CD4-positive, alpha-beta memory T cell (primary cell): ENCODE results near the gene IL10RB. TPM values are rescaled to one million over a fixed set of nuclear protein-coding genes. Genes with fewer than 3 reads are reported as not detected.
"Not testable (repeated sequence)": the region's sequence is repeated elsewhere in the genome, so short reads cannot be mapped to it uniquely, and the experiment has no call there.

Experiments
- CTCF ChIA-PET: fragments of 350-600 bp; sonication (Branson Sonifier 250); formaldehyde crosslinking; loops from one replicate; lab custom pipeline; 2021; ENCODE audit warnings: inconsistent platforms; ENCODE audit not compliant: partially characterized antibody; lab: Charles Lee
- POLR2A ChIA-PET: fragments of 350-600 bp; sonication (Branson Sonifier 250); formaldehyde crosslinking; loops from one replicate; lab custom pipeline; 2021; ENCODE audit not compliant: partially characterized antibody; lab: Charles Lee
- DNase-seq, 5 donors: peaks; one replicate each; pipeline versions ENCODE4 v3.0.0 to v3.0.0-alpha.2; 2020 to 2022; ENCODE audit warnings: mixed read lengths in 1 of 5
- H3K27ac ChIP-seq: one replicate; pipeline ENCODE4 v1.7.0; 2013; ENCODE audit warnings: low read depth, low read length
- H3K27me3 ChIP-seq: 2 replicates; pipeline ENCODE4 v1.7.0; 2013; ENCODE audit warnings: mild to moderate bottlenecking, low read length, moderate library complexity; ENCODE audit not compliant: insufficient read depth
- H3K36me3 ChIP-seq: 2 replicates; pipeline ENCODE4 v1.7.0; 2013; ENCODE audit warnings: mild to moderate bottlenecking, low read length, moderate library complexity; ENCODE audit not compliant: insufficient read depth
- H3K4me1 ChIP-seq: 2 replicates; pipeline ENCODE4 v1.7.0; 2013; ENCODE audit warnings: mild to moderate bottlenecking, low read length, moderate library complexity; ENCODE audit not compliant: insufficient read depth
- H3K4me3 ChIP-seq, 2 donors: one replicate each; pipeline ENCODE4 v1.7.0; 2013; ENCODE audit warnings: low read length in 2 of 2, mild to moderate bottlenecking in 1 of 2
- H3K9me3 ChIP-seq, 2 donors: one replicate each; pipeline ENCODE4 v1.7.0; 2013; ENCODE audit warnings: low read length in 2 of 2, control low read depth in 1 of 2; ENCODE audit not compliant: control insufficient read depth in 1 of 2
- H3K27ac Mint-ChIP-seq, 7 donors: one replicate each; pipeline ENCODE4 v1.8.0; 2020 to 2021; ENCODE audit warnings: mixed read lengths in 7 of 7, mild to moderate bottlenecking in 6 of 7, inconsistent platforms in 3 of 7, moderate library complexity in 3 of 7
- H3K27me3 Mint-ChIP-seq, 2 donors: one replicate each; pipeline ENCODE4 v1.8.0; 2020 to 2021; ENCODE audit warnings: mixed read lengths in 2 of 2
- H3K36me3 Mint-ChIP-seq, 2 donors: one replicate each; pipeline ENCODE4 v1.8.0; 2020 to 2021; ENCODE audit warnings: mixed read lengths in 2 of 2, inconsistent platforms in 1 of 2, mild to moderate bottlenecking in 1 of 2
- H3K4me1 Mint-ChIP-seq, 4 donors: one replicate each; pipeline ENCODE4 v1.8.0; 2020 to 2021; ENCODE audit warnings: mixed read lengths in 4 of 4, mild to moderate bottlenecking in 1 of 4
- H3K4me3 Mint-ChIP-seq, 8 donors: one replicate each; pipeline ENCODE4 v1.8.0; 2020 to 2021; ENCODE audit warnings: mixed read lengths in 8 of 8, mild to moderate bottlenecking in 7 of 8, moderate library complexity in 6 of 8, inconsistent platforms in 3 of 8
- H3K9me3 Mint-ChIP-seq, 8 donors: one replicate each; pipeline ENCODE4 v1.8.0; 2020 to 2021; ENCODE audit warnings: mixed read lengths in 8 of 8, mild to moderate bottlenecking in 5 of 8, inconsistent platforms in 3 of 8, moderate library complexity in 1 of 8
- intact Hi-C: fragments of 100-400 bp; cut with micrococcal nuclease; formaldehyde crosslinking; loops from one replicate; pipeline ENCODE4 v1.15.1; 2023
- polyA plus RNA-seq, 2 donors: library from polyadenylated mRNA; unstranded; fragments of 300-500 nt; fragmentation: Illumina TruSeq; gene quantifications; one replicate each; pipeline ENCODE4 v1.2.3, GENCODE V29; 2021
- total RNA-seq, 2 experiments: library from RNA; stranded (reverse); gene quantifications; one replicate each; pipeline ENCODE4 v1.2.3, GENCODE V29; 2021

Gene IL10RB
- total RNA-seq (10 to 100 TPM; 30.6 to 36.4 TPM), polyA plus RNA-seq (10 to 100 TPM; 53.3 to 61.8 TPM)

GRCh38 chr21:33266050-33266788 is at the start of gene IL10RB:
Gene IL10RB (plus strand): TSS chr21:33266367. CDS start chr21:33266466, 99 bp downstream.
- Histone ChIP-seq H3K36me3 (peaks cover 10% of the 10 kb centered on the region), H3K4me1 (peaks cover 59% of the 10 kb centered on the region), H3K27me3 (no peaks in the 10 kb centered on the region), H3K27ac (peak within 1 kb of the TSS; percentile 80), H3K9me3 (no peaks in the 10 kb centered on the region), H3K4me3 (peak within 1 kb of the TSS; percentile 54 to 79)
- peak; percentile 61 to 77 (median 68) for DNase-seq
- CTCF ChIA-PET = interaction anchor here (0.9 to 3.9 kb wide), 11 partner anchors 28 to 179 kb away, joined by 3 to 20 read pairs (median 4); no protein-coding TSS in a partner anchor
- Mint-ChIP-seq H3K9me3 (peaks cover 0 to 4% (median 0%) of the 10 kb centered on the region in 8 donors), H3K27ac (peak within 1 kb of the TSS; percentile 92 to 97 (median 95)), H3K36me3 (peaks cover 21 to 53% of the 10 kb centered on the region in 2 donors), H3K4me1 (peaks cover 38 to 74% (median 50%) of the 10 kb centered on the region in 4 donors), H3K4me3 (peak within 1 kb of the TSS; percentile 93 to 99 (median 96)), H3K27me3 (no peaks in the 10 kb centered on the region)
- intact Hi-C loops = loop anchor here (1.0 to 5.0 kb wide), 4 partner anchors 35 to 96 kb away; partner anchors contain the start of gene IFNAR1
- POLR2A ChIA-PET = interaction anchor here (0.6 to 4.8 kb wide), 28 partner anchors 8 to 213 kb away, joined by 3 to 36 read pairs (median 7); partner anchors contain the start of genes IFNAR1, IFNAR2 and TMEM50B

GRCh38 chr21:33217138-33217520 is 49.0 kb upstream of the IL10RB start:
- Histone ChIP-seq H3K9me3 (no peaks in the 10 kb centered on the region), H3K36me3 (no peaks in the 10 kb centered on the region), H3K4me3 (no peak overlapping the region), H3K4me1 (peaks cover 76% of the 10 kb centered on the region), H3K27ac (no peak overlapping the region), H3K27me3 (no peaks in the 10 kb centered on the region)
- Mint-ChIP-seq H3K27ac (peak overlapping the region in 4 of 7 donors; percentile 39 to 92 (median 72)), H3K4me3 (peak overlapping the region in 2 of 8 donors; percentile 1 to 72), H3K9me3 (peaks cover 0 to 4% (median 0%) of the 10 kb centered on the region in 8 donors), H3K36me3 (peaks cover 4 to 5% of the 10 kb centered on the region in 2 donors), H3K27me3 (no peaks in the 10 kb centered on the region), H3K4me1 (peaks cover 59 to 85% (median 76%) of the 10 kb centered on the region in 4 donors)
- CTCF ChIA-PET = no interaction called here
- no peak for DNase-seq
- POLR2A ChIA-PET = interaction anchor here (1.1 to 2.7 kb wide), 3 partner anchors 16 to 144 kb away, joined by 5 to 7 read pairs (median 6); no protein-coding TSS in a partner anchor
- intact Hi-C loops = no loop called here

- H3K36me3 ChIP-seq = no peaks in the 10 kb centered on the region
- H3K9me3 ChIP-seq = no peaks in the 10 kb centered on the region
- no peaks in the 10 kb centered on the region for H3K27me3 ChIP-seq
- H3K4me1 Mint-ChIP-seq = peaks cover 39 to 63% (median 55%) of the 10 kb centered on the region in 4 donors
- intact Hi-C loops = no loop called here
- no peak for DNase-seq
- H3K4me1 ChIP-seq = peaks cover 54% of the 10 kb centered on the region
- peak overlapping the region; percentile 14 to 82 (median 53) for H3K27ac Mint-ChIP-seq
- H3K27me3 Mint-ChIP-seq = no peaks in the 10 kb centered on the region
- no peak overlapping the region for H3K4me3 ChIP-seq
- H3K9me3 Mint-ChIP-seq = peaks cover 0 to 4% (median 2%) of the 10 kb centered on the region in 8 donors
- CTCF ChIA-PET = interaction anchor here (0.8 to 1.7 kb wide), 2 partner anchors 142 to 143 kb away, joined by 3 to 7 read pairs; no protein-coding TSS in a partner anchor
- POLR2A ChIA-PET = interaction anchor here (1.4 to 2.7 kb wide), 5 partner anchors 11 to 142 kb away, joined by 4 to 7 read pairs (median 5); partner anchors contain the start of genes IFNAR1, IFNAR2 and IL10RB
- H3K27ac ChIP-seq = no peak overlapping the region
- H3K4me3 Mint-ChIP-seq = peak overlapping the region in 4 of 8 donors; percentile 6 to 67 (median 36)
- peaks cover 4 to 6% of the 10 kb centered on the region in 2 donors for H3K36me3 Mint-ChIP-seq
Observed at GRCh38 chr21:33219300-33219699, 46.9 kb upstream of the IL10RB start.

- Histone ChIP-seq H3K27me3 (no peaks in the 10 kb centered on the region), H3K4me1 (peaks cover 48% of the 10 kb centered on the region), H3K4me3 (no peak overlapping the region), H3K27ac (no peak overlapping the region), H3K9me3 (no peaks in the 10 kb centered on the region), H3K36me3 (no peaks in the 10 kb centered on the region)
- Mint-ChIP-seq H3K36me3 (peaks cover 4 to 6% of the 10 kb centered on the region in 2 donors), H3K27ac (peak overlapping the region in 4 of 7 donors; percentile 13 to 69 (median 41)), H3K4me3 (peak overlapping the region in 1 of 8 donors; percentile 31), H3K4me1 (peaks cover 35 to 57% (median 50%) of the 10 kb centered on the region in 4 donors), H3K9me3 (peaks cover 0 to 4% (median 2%) of the 10 kb centered on the region in 8 donors), H3K27me3 (no peaks in the 10 kb centered on the region)
- ChIA-PET CTCF (interaction anchor here (1.7 kb wide), 1 partner anchor 141 kb away, joined by 7 read pairs; no protein-coding TSS in a partner anchor), POLR2A (interaction anchor here (0.7 to 2.7 kb wide), 5 partner anchors 10 to 142 kb away, joined by 3 to 6 read pairs (median 4); partner anchors contain the start of gene IL10RB)
- intact Hi-C loops = no loop called here
- peak in 1 of 5 donors; percentile 34 for DNase-seq
Observed at GRCh38 chr21:33219954-33220353, 46.2 kb upstream of the IL10RB start.

- H3K27ac ChIP-seq, H3K27me3 ChIP-seq, DNase-seq, H3K9me3 Mint-ChIP-seq, H3K4me3 ChIP-seq, H3K9me3 ChIP-seq, H3K27me3 Mint-ChIP-seq, H3K27ac Mint-ChIP-seq, H3K36me3 Mint-ChIP-seq, H3K4me1 ChIP-seq, H3K36me3 ChIP-seq, H3K4me3 Mint-ChIP-seq, intact Hi-C loops: not testable (repeated sequence)
- ChIA-PET POLR2A (interaction anchor here (1.3 kb wide), 1 partner anchor 18 kb away, joined by 4 read pairs; no protein-coding TSS in a partner anchor), CTCF (interaction anchor here (2.7 kb wide), 1 partner anchor 136 kb away, joined by 9 read pairs; no protein-coding TSS in a partner anchor)
- peaks cover 6 to 13% (median 10%) of the 10 kb centered on the region in 4 donors for H3K4me1 Mint-ChIP-seq
Observed at GRCh38 chr21:33225376-33225775, 40.8 kb upstream of the IL10RB start.

GRCh38 chr21:33228455-33228854 is 37.7 kb upstream of the IL10RB start:
- no peak for DNase-seq
- Mint-ChIP-seq H3K27me3 (no peaks in the 10 kb centered on the region), H3K4me3 (peak overlapping the region in 5 of 8 donors; percentile 40 to 89 (median 63)), H3K4me1 (peaks cover 21 to 34% (median 25%) of the 10 kb centered on the region in 4 donors), H3K36me3 (peaks cover 8 to 24% of the 10 kb centered on the region in 2 donors), H3K9me3 (no peaks in the 10 kb centered on the region), H3K27ac (peak overlapping the region in 3 of 7 donors; percentile 31 to 96 (median 35))
- H3K4me1 ChIP-seq = peaks cover 26% of the 10 kb centered on the region
- no peaks in the 10 kb centered on the region for H3K27me3 ChIP-seq
- POLR2A ChIA-PET = interaction anchor here (0.6 to 4.9 kb wide), 4 partner anchors 9 to 133 kb away, joined by 3 to 33 read pairs (median 7); partner anchors contain the start of gene IL10RB
- H3K4me3 ChIP-seq = no peak overlapping the region
- H3K9me3 ChIP-seq = no peaks in the 10 kb centered on the region
- no peaks in the 10 kb centered on the region for H3K36me3 ChIP-seq
- CTCF ChIA-PET = interaction anchor here (2.5 kb wide), 1 partner anchor 24 kb away, joined by 11 read pairs; no protein-coding TSS in a partner anchor
- no peak overlapping the region for H3K27ac ChIP-seq
- intact Hi-C loops = no loop called here
